Gastrocnemius medialis (tissue), 4 donors: ENCODE results near the gene SCARB2. TPM values are rescaled to one million over a fixed set of nuclear protein-coding genes. Genes with fewer than 3 reads are reported as not detected.

Source experiments
- ATAC-seq, 2 donors: fragments of 150-250 bp; one replicate each; pipeline ENCODE4 v1.9.1; 2016
- DNase-seq, 2 donors: peaks; one replicate each; pipeline ENCODE4 v3.0.0-alpha.2; 2019
- H3K27ac ChIP-seq, 4 donors: fragments of 200-600 bp; sonication (generic); 1 replicate in 1 of 4; 2 replicates in 3 of 4; pipeline ENCODE4 v1.5.1; 2016 to 2018; ENCODE audit warnings: mild to moderate bottlenecking in 2 of 4, moderate library complexity in 1 of 4
- H3K27me3 ChIP-seq, 3 donors: fragments of 200-600 bp; sonication (generic) in 2 of 3; 1 replicate in 1 of 3; 2 replicates in 2 of 3; pipeline versions ENCODE4 v1.5.1 to v1.6.0; 2016 to 2019; ENCODE audit warnings: mild to moderate bottlenecking in 1 of 3, moderate library complexity in 1 of 3
- H3K36me3 ChIP-seq, 2 donors: fragments of 200-600 bp; sonication (generic) in 1 of 2; one replicate each; pipeline ENCODE4 v1.5.1; 2017 to 2018
- H3K4me1 ChIP-seq, 2 donors: fragments of 200-600 bp; sonication (generic) in 1 of 2; one replicate each; pipeline ENCODE4 v1.5.1; 2016 to 2017; ENCODE audit warnings: mild to moderate bottlenecking in 2 of 2
- H3K4me3 ChIP-seq, 4 donors: fragments of 200-600 bp; sonication (generic) in 3 of 4; 1 replicate in 1 of 4; 2 replicates in 3 of 4; pipeline ENCODE4 v1.5.1; 2016 to 2019; ENCODE audit warnings: mild to moderate bottlenecking in 2 of 4
- H3K9me3 ChIP-seq, 3 donors: fragments of 200-600 bp; sonication (generic) in 2 of 3; 1 replicate in 1 of 3; 2 replicates in 2 of 3; pipeline ENCODE4 v1.5.1; 2016 to 2019
- CTCF ChIP-seq, 5 experiments: fragments of 450-650 bp in 3 of 5; fragments of 200-600 bp in 2 of 5; sonication (generic) in 2 of 5; IDR thresholded peaks in 4 of 5; conservative IDR thresholded peaks in 1 of 5; 1 replicate in 4 of 5; 2 replicates in 1 of 5; pipeline ENCODE4 v1.5.1; 2016 to 2019; ENCODE audit warnings: antibody characterized with exemption in 5 of 5, mild to moderate bottlenecking in 3 of 5, moderate library complexity in 3 of 5
- POLR2A ChIP-seq, 2 donors: fragments of 450-650 bp; IDR thresholded peaks; one replicate each; pipeline ENCODE4 v1.6.1; 2017; ENCODE audit warnings: antibody characterized with exemption in 2 of 2, mild to moderate bottlenecking in 2 of 2, moderate library complexity in 2 of 2
- in situ Hi-C, 4 donors: fragments of 200-750 bp; cut with MboI; loops; one replicate each; pipeline versions ENCODE4 v1.15.0 to v1.8.0; 2017; ENCODE audit warnings: low sequenced_read_pairs in 4 of 4
- intact Hi-C: fragments of 100-400 bp; cut with DNase I; formaldehyde crosslinking; loops from one replicate; pipeline ENCODE4 v1.15.1; 2023; ENCODE audit warnings: low total_unique reads
- total RNA-seq, 4 donors: library from RNA; depleted of rRNA; stranded (reverse); fragments of >200 nt; gene quantifications; one replicate each; pipeline versions ENCODE4 v1.1.0 to v1.2.3, GENCODE V29; 2016

Gene SCARB2
- total RNA-seq, 4 donors from 2014 or later = 91.3 to 292 (median 186) TPM

GRCh38 chr4:76226418-76226817 is 12.8 kb upstream of the SCARB2 start:
- Histone ChIP-seq H3K36me3 (no peaks in the 10 kb centered on the region), H3K4me3 (no peak overlapping the region), H3K4me1 (no peaks in the 10 kb centered on the region), H3K27me3 (no peaks in the 10 kb centered on the region), H3K27ac (no peak overlapping the region), H3K9me3 (no peaks in the 10 kb centered on the region)
- in situ Hi-C loops (no loop called here), intact Hi-C loops (no loop called here)
- TF ChIP-seq CTCF (IDR thresholded peaks at IDR 0.05 in 4 of 5, conservative IDR thresholded peaks at IDR 0.05 in 1 of 5) = no peak
- ATAC-seq (no peak), DNase-seq (no peak)

- in situ Hi-C loops = no loop called here
Observed at GRCh38 chr4:76224171-76224570, 10.5 kb upstream of the SCARB2 start.

GRCh38 chr4:76219299-76220055 is 5.9 kb upstream of the SCARB2 start:
- intact Hi-C loops (loop anchor here (10.0 kb wide), 2 partner anchors 495 to 855 kb away; partner anchors contain the start of genes CCNI and USO1), in situ Hi-C loops (no loop called here)
- Histone ChIP-seq H3K4me1 (peaks cover 50 to 57% of the 10 kb centered on the region in 2 donors), H3K27me3 (no peaks in the 10 kb centered on the region), H3K27ac (peak overlapping the region; percentile 90 to 97 (median 96)), H3K9me3 (no peaks in the 10 kb centered on the region), H3K36me3 (no peaks in the 10 kb centered on the region), H3K4me3 (peak overlapping the region in 1 of 4 donors; percentile 8)
- DNase-seq = no peak
- ATAC-seq = peak; percentile 79 to 85
- TF ChIP-seq POLR2A (IDR thresholded peaks at IDR 0.05) (no peak), CTCF (IDR thresholded peaks at IDR 0.05 in 4 of 5, conservative IDR thresholded peaks at IDR 0.05 in 1 of 5) (no peak)

More at GRCh38 chr4:76224171-76224570, 10.5 kb upstream of the SCARB2 start:
- Histone ChIP-seq H3K36me3 (no peaks in the 10 kb centered on the region), H3K9me3 (no peaks in the 10 kb centered on the region), H3K4me3 (no peak overlapping the region), H3K27me3 (no peaks in the 10 kb centered on the region), H3K27ac (no peak overlapping the region), H3K4me1 (peaks cover 7 to 11% of the 10 kb centered on the region in 2 donors)
- no peak for DNase-seq
- ATAC-seq = no peak
- TF ChIP-seq POLR2A (IDR thresholded peaks at IDR 0.05) (no peak), CTCF (IDR thresholded peaks at IDR 0.05 in 4 of 5, conservative IDR thresholded peaks at IDR 0.05 in 1 of 5) (no peak)
- intact Hi-C loops = no loop called here

GRCh38 chr4:76216975-76217814 is 3.6 kb upstream of the SCARB2 start:
- H3K9me3 ChIP-seq = no peaks in the 10 kb centered on the region
- in situ Hi-C loops (no loop called here), intact Hi-C loops (loop anchor here (10.0 kb wide), 2 partner anchors 492 to 858 kb away; partner anchors contain the start of genes CCNI and USO1)
- peaks cover 59 to 62% of the 10 kb centered on the region in 2 donors for H3K4me1 ChIP-seq
- H3K27me3 ChIP-seq = no peaks in the 10 kb centered on the region
- no peak for ATAC-seq
- H3K27ac ChIP-seq = peak overlapping the region; percentile 90 to 97 (median 96)
- TF ChIP-seq POLR2A (IDR thresholded peaks at IDR 0.05) (no peak), CTCF (IDR thresholded peaks at IDR 0.05 in 4 of 5, conservative IDR thresholded peaks at IDR 0.05 in 1 of 5) (no peak)
- DNase-seq = no peak
- H3K4me3 ChIP-seq = no peak overlapping the region
- H3K36me3 ChIP-seq = no peaks in the 10 kb centered on the region
